Upper lobe of left lung (tissue), 6 donors: ENCODE measurements around the gene NUDT2. TPM values are rescaled to one million over a fixed set of nuclear protein-coding genes. Genes with fewer than 3 reads are reported as not detected.
"Not testable (repeated sequence)": the region's sequence is repeated elsewhere in the genome, so short reads cannot be mapped to it uniquely, and the experiment has no call there.

ENCODE experiments used
- ATAC-seq, 2 donors: fragments of 200-7000 bp; cut with Tn5 transposase; one replicate each; pipeline ENCODE4 v1.9.1; 2022; ENCODE audit warnings: mild to moderate bottlenecking in 2 of 2, moderate library complexity in 2 of 2; ENCODE audit not compliant: low FRiP score in 2 of 2
- DNase-seq, 2 donors: peaks; one replicate each; pipeline ENCODE4 v3.0.0-alpha.2; 2019 to 2020
- H3K27ac ChIP-seq, 4 donors: fragments of 200-600 bp; sonication (generic); one replicate each; pipeline ENCODE4 v1.5.1; 2016 to 2019
- H3K27me3 ChIP-seq, 4 donors: fragments of 200-600 bp; sonication (generic); one replicate each; pipeline ENCODE4 v1.5.1; 2017 to 2019
- H3K36me3 ChIP-seq, 4 donors: fragments of 200-600 bp; sonication (generic); one replicate each; pipeline ENCODE4 v1.5.1; 2016 to 2019
- H3K4me1 ChIP-seq, 4 donors: fragments of 200-600 bp; sonication (generic); one replicate each; pipeline ENCODE4 v1.5.1; 2018 to 2019
- H3K4me3 ChIP-seq, 4 donors: fragments of 200-600 bp; sonication (generic); one replicate each; pipeline ENCODE4 v1.5.1; 2017 to 2019; ENCODE audit warnings: mild to moderate bottlenecking in 2 of 4, moderate library complexity in 1 of 4
- H3K9me3 ChIP-seq, 4 donors: fragments of 200-600 bp; sonication (generic); one replicate each; pipeline ENCODE4 v1.5.1; 2018 to 2019
- CTCF ChIP-seq, 6 experiments: fragments of 450-650 bp in 4 of 6; fragments of 200-600 bp in 2 of 6; sonication (generic) in 2 of 6; IDR thresholded peaks; one replicate each; pipeline ENCODE4 v1.5.1; 2016 to 2019; ENCODE audit warnings: antibody characterized with exemption in 6 of 6
- EP300 ChIP-seq, 4 donors: sonication (generic); formaldehyde crosslinking; IDR thresholded peaks; one replicate each; pipeline ENCODE4 v1.5.1; 2017; ENCODE audit warnings: antibody characterized with exemption in 4 of 4, control low read depth in 2 of 4
- POLR2A ChIP-seq, 4 donors: fragments of 450-650 bp; IDR thresholded peaks; one replicate each; pipeline ENCODE4 v1.5.1; 2016 to 2017; ENCODE audit warnings: antibody characterized with exemption in 4 of 4, mild to moderate bottlenecking in 2 of 4
- POLR2AphosphoS5 ChIP-seq, 2 donors: sonication (generic); formaldehyde crosslinking; IDR thresholded peaks; one replicate each; pipeline ENCODE4 v1.5.1; 2017; ENCODE audit warnings: antibody characterized with exemption in 2 of 2
- WGBS, 2 donors: methylation state at CpG; one replicate each; pipeline ENCODE4 v1.1.5; 2017 to 2018; 5-methylcytosine and 5-hydroxymethylcytosine counted together
- total RNA-seq, 6 donors: library from RNA; depleted of rRNA in 4 of 6; stranded (reverse); fragments of >200 nt in 4 of 6; gene quantifications; one replicate each; pipeline versions ENCODE4 v1.1.0 to v1.2.1, GENCODE V29; 2016 to 2021
- donor health status: DM: no; HTN: no; CAD: no; lungs with moderate emphysema.
- donor health status: DM: no; HTN: yes; CAD: no; lungs with severe emphysema.

NUDT2 gene
- total RNA-seq, 6 donors from 2014 or later, result 4.2 to 17.8 (median 11.2) TPM

GRCh38 chr9:34292552-34292951 lies 36.8 kb upstream of the NUDT2 start:
- H3K4me3 ChIP-seq, result no peak overlapping the region
- H3K36me3 ChIP-seq, result no peaks in the 10 kb centered on the region
- H3K4me1 ChIP-seq, result no peaks in the 10 kb centered on the region
- TF ChIP-seq POLR2A (IDR thresholded peaks at IDR 0.05) (no peak), POLR2AphosphoS5 (IDR thresholded peaks at IDR 0.05) (no peak), EP300 (IDR thresholded peaks at IDR 0.05) (no peak), CTCF (IDR thresholded peaks at IDR 0.05) (no peak)
- no peaks in the 10 kb centered on the region for H3K27me3 ChIP-seq
- WGBS, 2 donors, result 66 to 67% methylated on average over 2 of the region's 2 CpGs
- DNase-seq, result no peak
- H3K9me3 ChIP-seq, result no peaks in the 10 kb centered on the region
- no peak for ATAC-seq
- H3K27ac ChIP-seq, result no peak overlapping the region

GRCh38 chr9:34301064-34301463 lies 28.3 kb upstream of the NUDT2 start:
- 79 to 87% methylated on average over 7 of the region's 7 CpGs for whole genome bisulfite sequencing, 2 donors
- H3K9me3 ChIP-seq, H3K4me3 ChIP-seq, H3K27me3 ChIP-seq, H3K4me1 ChIP-seq, H3K36me3 ChIP-seq, ATAC-seq, H3K27ac ChIP-seq, DNase-seq: not testable (repeated sequence)

- not testable (repeated sequence) for H3K36me3 ChIP-seq, H3K4me3 ChIP-seq, DNase-seq, ATAC-seq, H3K9me3 ChIP-seq, H3K27me3 ChIP-seq, H3K27ac ChIP-seq, H3K4me1 ChIP-seq
- 96 to 97% methylated on average over 3 of the region's 3 CpGs for WGBS, 2 donors
These were observed 21.1 kb upstream of the NUDT2 start for GRCh38 chr9:34308316-34308715.

GRCh38 chr9:34310215-34310614 lies 19.2 kb upstream of the NUDT2 start:
- Histone ChIP-seq H3K27ac (no peak overlapping the region), H3K4me1 (no peaks in the 10 kb centered on the region), H3K27me3 (no peaks in the 10 kb centered on the region), H3K9me3 (no peaks in the 10 kb centered on the region), H3K4me3 (no peak overlapping the region), H3K36me3 (no peaks in the 10 kb centered on the region)
- TF ChIP-seq POLR2A (IDR thresholded peaks at IDR 0.05) (no peak), POLR2AphosphoS5 (IDR thresholded peaks at IDR 0.05) (no peak), CTCF (IDR thresholded peaks at IDR 0.05) (no peak), EP300 (IDR thresholded peaks at IDR 0.05) (no peak)
- 96% methylated on average over 1 of the region's 1 CpG for WGBS, 2 donors
- ATAC-seq (no peak), DNase-seq (no peak)

- Histone ChIP-seq H3K4me1 (no peaks in the 10 kb centered on the region), H3K27ac (no peak overlapping the region), H3K4me3 (no peak overlapping the region), H3K27me3 (no peaks in the 10 kb centered on the region), H3K36me3 (no peaks in the 10 kb centered on the region), H3K9me3 (no peaks in the 10 kb centered on the region)
- TF ChIP-seq EP300 (IDR thresholded peaks at IDR 0.05), result no peak
- no peak for TF ChIP-seq POLR2AphosphoS5 (IDR thresholded peaks at IDR 0.05)
- TF ChIP-seq POLR2A (IDR thresholded peaks at IDR 0.05), result no peak
- TF ChIP-seq CTCF (IDR thresholded peaks at IDR 0.05), result no peak
- WGBS, 2 donors, result 92 to 94% methylated on average over 6 of the region's 6 CpGs
- ATAC-seq, result no peak
- DNase-seq, result no peak
These were observed 17.7 kb upstream of the NUDT2 start for GRCh38 chr9:34311499-34312185.

- Histone ChIP-seq H3K27ac (no peak overlapping the region), H3K27me3 (no peaks in the 10 kb centered on the region), H3K4me1 (no peaks in the 10 kb centered on the region), H3K9me3 (no peaks in the 10 kb centered on the region), H3K4me3 (no peak overlapping the region), H3K36me3 (no peaks in the 10 kb centered on the region)
- WGBS, 2 donors, result 86 to 94% methylated on average over 2 of the region's 2 CpGs
- ATAC-seq (no peak), DNase-seq (no peak)
- no peak for TF ChIP-seq POLR2A (IDR thresholded peaks at IDR 0.05)
- TF ChIP-seq CTCF (IDR thresholded peaks at IDR 0.05), result no peak
- no peak for TF ChIP-seq POLR2AphosphoS5 (IDR thresholded peaks at IDR 0.05)
- no peak for TF ChIP-seq EP300 (IDR thresholded peaks at IDR 0.05)
These were observed 11.9 kb upstream of the NUDT2 start for GRCh38 chr9:34317436-34317835.
